Kidney epithelial cell (primary cell): ENCODE measurements around the gene MUL1. TPM values are rescaled to one million over a fixed set of nuclear protein-coding genes. Genes with fewer than 3 reads are reported as not detected.

Experiments used
- DNase-seq: peaks from one replicate; pipeline ENCODE4 v3.0.0-alpha.2; 2010; ENCODE audit warnings: low read depth
- H3K27me3 ChIP-seq: 2 replicates; pipeline ENCODE4 v1.6.0; 2011; ENCODE audit warnings: low read length; ENCODE audit not compliant: control insufficient read depth, insufficient read depth
- H3K36me3 ChIP-seq: 2 replicates; pipeline ENCODE4 v1.5.1; 2011; ENCODE audit warnings: low read length; ENCODE audit not compliant: control insufficient read depth, insufficient read depth
- H3K4me3 ChIP-seq: 2 replicates; pipeline ENCODE4 v1.5.1; 2011; ENCODE audit warnings: low read depth, mild to moderate bottlenecking, control low read depth, low read length
- total RNA-seq: library from RNA; depleted of rRNA; stranded (reverse); fragments of >200 nt; gene quantifications from 2 replicates; pipeline ENCODE4 v1.2.3, GENCODE V29; 2015
- TF ChIP-seq, protein P1 (sequence below): IDR thresholded peaks from 2 replicates; pipeline ENCODE4 v1.5.1; 2011; ENCODE audit warnings: mild to moderate bottlenecking, moderate library complexity, low read length, control low read depth, inconsistent platforms; ENCODE audit not compliant: insufficient read depth, poor library complexity, severe bottlenecking

MUL1 gene, protein sequence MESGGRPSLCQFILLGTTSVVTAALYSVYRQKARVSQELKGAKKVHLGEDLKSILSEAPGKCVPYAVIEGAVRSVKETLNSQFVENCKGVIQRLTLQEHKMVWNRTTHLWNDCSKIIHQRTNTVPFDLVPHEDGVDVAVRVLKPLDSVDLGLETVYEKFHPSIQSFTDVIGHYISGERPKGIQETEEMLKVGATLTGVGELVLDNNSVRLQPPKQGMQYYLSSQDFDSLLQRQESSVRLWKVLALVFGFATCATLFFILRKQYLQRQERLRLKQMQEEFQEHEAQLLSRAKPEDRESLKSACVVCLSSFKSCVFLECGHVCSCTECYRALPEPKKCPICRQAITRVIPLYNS
- 43.0 and 46.5 TPM in 2 replicates for total RNA-seq

DNA sequence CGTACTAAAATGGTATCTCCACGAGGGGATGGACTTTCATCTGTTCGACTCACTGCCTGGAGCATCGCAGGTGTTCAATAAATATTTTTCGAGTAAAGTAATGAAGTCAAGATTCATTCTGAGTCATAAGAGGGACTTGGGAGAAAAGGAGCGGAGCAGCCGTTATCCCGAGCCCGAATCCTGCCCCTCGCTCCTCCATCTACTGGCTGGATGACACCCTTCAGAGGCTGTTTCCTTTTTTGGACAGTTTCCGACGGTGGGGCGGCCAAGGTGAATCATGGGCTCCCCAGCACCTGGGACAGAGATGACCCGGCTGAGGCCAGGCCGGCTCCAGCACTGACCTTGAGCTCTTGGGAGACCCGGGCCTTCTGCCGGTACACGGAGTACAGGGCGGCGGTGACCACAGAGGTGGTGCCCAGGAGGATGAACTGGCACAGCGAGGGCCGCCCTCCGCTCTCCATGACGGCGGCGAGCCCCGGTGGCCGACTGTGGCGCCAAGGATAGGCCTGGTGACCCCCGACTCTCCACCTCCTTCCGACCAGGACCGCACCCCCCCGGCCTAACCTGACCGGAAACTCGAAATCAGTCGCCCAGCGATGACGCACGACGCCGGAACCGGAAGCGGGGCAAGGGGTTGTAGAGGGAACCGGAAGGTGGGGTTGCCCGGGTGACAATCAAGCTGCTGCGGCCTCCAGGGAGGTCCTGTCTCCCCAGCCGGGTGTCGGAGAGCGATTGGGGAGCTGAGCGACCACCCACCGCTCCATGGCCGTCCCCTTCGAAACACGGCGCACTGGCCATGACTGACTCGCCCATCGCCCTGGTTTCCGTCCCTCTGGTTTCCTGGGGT lies at the start of gene MUL1:
Gene MUL1, minus strand, starts transcription at position 588 of the 847 bp plus-strand sequence. Its CDS starts 127 bp downstream, at position 461.
- Histone ChIP-seq H3K4me3 (peak within 1 kb of the TSS; percentile 86), H3K27me3 (no peaks in the 10 kb centered on the region), H3K36me3 (no peaks in the 10 kb centered on the region)
- DNase-seq = peak; percentile 73
- TF ChIP-seq, protein P1, sequence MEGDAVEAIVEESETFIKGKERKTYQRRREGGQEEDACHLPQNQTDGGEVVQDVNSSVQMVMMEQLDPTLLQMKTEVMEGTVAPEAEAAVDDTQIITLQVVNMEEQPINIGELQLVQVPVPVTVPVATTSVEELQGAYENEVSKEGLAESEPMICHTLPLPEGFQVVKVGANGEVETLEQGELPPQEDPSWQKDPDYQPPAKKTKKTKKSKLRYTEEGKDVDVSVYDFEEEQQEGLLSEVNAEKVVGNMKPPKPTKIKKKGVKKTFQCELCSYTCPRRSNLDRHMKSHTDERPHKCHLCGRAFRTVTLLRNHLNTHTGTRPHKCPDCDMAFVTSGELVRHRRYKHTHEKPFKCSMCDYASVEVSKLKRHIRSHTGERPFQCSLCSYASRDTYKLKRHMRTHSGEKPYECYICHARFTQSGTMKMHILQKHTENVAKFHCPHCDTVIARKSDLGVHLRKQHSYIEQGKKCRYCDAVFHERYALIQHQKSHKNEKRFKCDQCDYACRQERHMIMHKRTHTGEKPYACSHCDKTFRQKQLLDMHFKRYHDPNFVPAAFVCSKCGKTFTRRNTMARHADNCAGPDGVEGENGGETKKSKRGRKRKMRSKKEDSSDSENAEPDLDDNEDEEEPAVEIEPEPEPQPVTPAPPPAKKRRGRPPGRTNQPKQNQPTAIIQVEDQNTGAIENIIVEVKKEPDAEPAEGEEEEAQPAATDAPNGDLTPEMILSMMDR = no peak

DNA sequence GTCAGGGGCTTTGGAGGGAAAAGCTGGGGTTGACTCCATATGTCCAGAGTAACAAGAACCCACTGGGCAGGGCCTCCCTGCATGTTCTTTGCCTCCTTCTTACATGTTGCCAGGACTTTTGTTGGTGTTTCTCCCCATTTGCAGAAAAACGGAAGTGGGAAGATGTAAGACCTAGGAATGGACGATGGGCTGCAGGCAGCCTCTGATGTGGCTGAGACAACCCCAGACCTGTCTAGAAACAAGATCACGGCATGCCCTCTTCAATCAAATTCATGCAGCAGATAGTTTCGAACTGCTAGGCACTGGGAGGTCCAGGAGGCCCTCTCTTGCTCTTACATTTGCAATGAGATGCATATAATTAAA lies 47.8 kb upstream of the MUL1 start:
- peaks cover 48% of the 10 kb centered on the region for H3K27me3 ChIP-seq
- no peak overlapping the region for H3K4me3 ChIP-seq
- no peaks in the 10 kb centered on the region for H3K36me3 ChIP-seq
- TF ChIP-seq, protein P1 = no peak
- no peak for DNase-seq

DNA sequence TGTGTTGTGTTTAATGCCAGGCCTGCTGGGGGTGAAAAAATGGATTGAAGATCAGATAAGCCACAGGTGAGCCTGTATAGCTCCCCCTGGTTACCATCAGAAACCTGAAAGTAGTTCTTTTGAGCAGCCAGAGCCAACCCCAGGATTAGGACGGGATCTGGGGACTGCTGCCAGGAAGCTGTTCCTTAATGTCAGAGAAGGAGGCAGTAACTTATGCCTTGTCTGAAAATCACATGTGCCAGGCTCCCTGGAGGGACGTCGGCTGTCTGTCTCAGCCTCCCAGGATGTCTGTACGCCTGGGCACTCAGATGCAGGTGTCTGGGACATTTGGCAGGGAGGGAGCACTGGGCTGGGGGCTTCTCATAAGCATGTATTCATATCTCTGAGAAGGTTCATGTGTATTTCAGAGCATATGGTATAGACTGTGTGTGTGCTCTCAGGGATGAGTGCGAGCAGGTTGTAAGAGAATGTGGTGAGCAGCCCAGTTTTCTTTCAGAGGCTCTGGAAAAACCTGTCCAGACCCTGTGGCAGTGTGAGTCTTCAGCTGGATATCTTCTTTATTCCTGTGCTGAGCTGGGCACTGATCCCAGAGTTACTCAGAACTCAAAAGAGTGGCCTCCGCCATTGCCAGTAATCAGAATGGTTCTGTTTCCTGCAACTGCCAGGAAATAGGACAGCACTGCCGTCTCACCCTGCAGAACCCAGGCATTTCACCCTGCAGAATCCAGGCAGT lies 47.2 kb upstream of the MUL1 start:
- H3K27me3 ChIP-seq = peaks cover 46% of the 10 kb centered on the region
- TF ChIP-seq, protein P1 = no peak
- no peak overlapping the region for H3K4me3 ChIP-seq
- DNase-seq = no peak
- H3K36me3 ChIP-seq = no peaks in the 10 kb centered on the region

DNA sequence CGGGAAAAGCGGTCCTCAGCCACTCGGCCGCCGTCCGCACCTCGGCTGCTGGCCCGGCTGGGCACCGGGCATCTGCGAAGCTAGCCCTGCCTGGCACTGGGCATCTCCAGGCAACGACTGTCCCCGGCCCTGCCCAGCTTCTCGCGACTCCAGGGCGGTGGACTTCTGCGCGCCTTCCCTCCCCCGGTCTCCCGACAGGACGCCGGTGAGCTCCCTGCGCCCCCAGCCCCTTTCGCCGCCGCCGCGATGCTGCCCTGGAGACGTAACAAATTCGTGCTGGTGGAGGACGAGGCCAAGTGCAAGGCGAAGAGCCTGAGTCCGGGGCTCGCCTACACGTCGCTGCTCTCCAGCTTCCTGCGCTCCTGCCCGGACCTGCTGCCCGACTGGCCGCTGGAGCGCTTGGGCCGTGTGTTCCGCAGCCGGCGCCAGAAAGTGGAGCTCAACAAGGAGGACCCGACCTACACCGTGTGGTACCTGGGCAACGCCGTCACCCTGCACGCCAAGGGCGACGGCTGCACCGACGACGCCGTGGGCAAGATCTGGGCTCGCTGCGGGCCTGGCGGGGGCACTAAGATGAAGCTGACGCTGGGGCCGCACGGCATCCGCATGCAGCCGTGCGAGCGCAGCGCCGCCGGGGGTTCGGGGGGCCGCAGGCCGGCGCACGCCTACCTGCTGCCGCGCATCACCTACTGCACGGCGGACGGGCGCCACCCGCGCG lies 44.9 kb upstream of the MUL1 start:
- DNase-seq = no peak
- Histone ChIP-seq H3K4me3 (peak overlapping the region; percentile 41), H3K36me3 (no peaks in the 10 kb centered on the region), H3K27me3 (peaks cover 48% of the 10 kb centered on the region)
- TF ChIP-seq, protein P1 = no peak

DNA sequence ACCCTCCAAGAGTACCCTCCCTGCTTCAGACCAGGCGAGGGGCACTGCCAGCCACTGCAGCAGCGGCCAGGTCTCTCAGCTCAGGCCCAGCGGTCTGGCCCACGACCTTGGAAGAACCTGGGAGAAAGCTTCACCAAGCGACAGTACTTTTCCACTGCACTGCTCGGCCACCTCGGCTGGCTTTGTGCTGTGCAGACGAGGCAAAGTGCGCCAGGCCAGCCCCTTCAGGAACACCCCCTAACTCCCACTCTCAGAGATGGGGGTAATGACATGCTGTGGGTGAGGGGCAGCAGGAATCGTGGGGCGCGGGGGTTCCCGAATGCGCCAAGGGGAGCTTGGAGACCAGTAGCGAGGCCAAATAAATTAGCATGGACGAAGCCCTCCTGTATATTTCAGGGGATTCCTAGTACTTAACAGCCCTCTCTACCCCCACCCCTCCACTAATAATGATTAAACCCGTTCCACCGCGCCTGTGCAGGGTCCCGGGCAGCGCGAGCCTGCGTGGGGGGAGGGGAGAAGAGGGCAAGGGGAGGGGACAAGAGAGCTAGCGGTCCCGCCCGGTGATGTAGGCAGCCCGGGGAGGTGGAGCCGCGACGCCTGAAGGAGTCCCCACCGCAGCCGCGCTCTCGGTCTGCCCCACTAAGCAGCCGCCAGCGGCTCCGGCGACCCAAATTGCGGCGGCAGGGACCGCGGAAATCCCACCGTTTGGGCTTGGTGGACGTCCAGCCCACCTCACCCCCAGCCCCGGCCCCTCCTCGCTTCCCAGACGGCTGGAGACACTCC lies 44.2 kb upstream of the MUL1 start, which contains the start of gene FAM43B:
Gene FAM43B, plus strand, starts transcription at position 629 of the 783 bp plus-strand sequence. CDS start 401 bp downstream, outside the sequence.
- peak within 1 kb of the TSS; percentile 41 for H3K4me3 ChIP-seq
- DNase-seq = peak; percentile 21
- peaks cover 46% of the 10 kb centered on the region for H3K27me3 ChIP-seq
- H3K36me3 ChIP-seq = no peaks in the 10 kb centered on the region
- TF ChIP-seq, protein P1 = no peak
